Measurements from ENCODE around the gene DCAF11. TPM values are rescaled to one million over a fixed set of nuclear protein-coding genes. Genes with fewer than 3 reads are reported as not detected.

Gene DCAF11
- total and polyA plus RNA-seq, 2 of the 8 experiments (the other 6 are each of a cell fraction or from before 2014, with no cell fraction given) = 60.4 to 63.6 TPM

- no peak for TF ChIP-seq CHD7 (IDR thresholded peaks at IDR 0.05; ENCODE audit: insufficient replicate concordance, low read length)
- TF ChIP-seq SP4 (IDR thresholded peaks at IDR 0.05; ENCODE audit: low read length) = no peak
- TF ChIP-seq SP1 (IDR thresholded peaks at IDR 0.05; ENCODE audit: low read depth, low read length) = no peak
- no peak for TF ChIP-seq RFX5 (IDR thresholded peaks at IDR 0.05; ENCODE audit: borderline replicate concordance, low read depth, low read length)
Measured at GRCh38 chr14:24135584-24135833, 20.9 kb downstream of the DCAF11 start (continued).

Measured in H1 (cell line).